SK-N-SH (cell line): ENCODE measurements around the gene GHR. TPM values are rescaled to one million over a fixed set of nuclear protein-coding genes. Genes with fewer than 3 reads are reported as not detected.

ENCODE experiments used
- CTCF ChIA-PET: fragments of 300-600, 350-600 bp; formaldehyde crosslinking; extraction: SDS; loops from one replicate; lab custom pipeline; 2021; lab: Yijun Ruan, JAX
- POLR2A ChIA-PET: fragments of 350-600 bp; sonication (Branson Sonifier 250); formaldehyde crosslinking; extraction: SDS; loops from one replicate; lab custom pipeline; 2020; ENCODE audit warnings: antibody characterized with exemption, inconsistent platforms; lab: Yijun Ruan, JAX
- DNase-seq: peaks from one replicate; pipeline ENCODE4 v3.0.0; 2012
- H2AFZ ChIP-seq: fragments of 200-600 bp; sonication (generic); 2 replicates; pipeline ENCODE4 v1.8.1; 2016; ENCODE audit warnings: antibody characterized with exemption, mild to moderate bottlenecking, low read depth
- H3F3A ChIP-seq: fragments of 200-600 bp; sonication (generic); replicated peaks from 2 replicates; pipeline ENCODE3; 2016; ENCODE audit warnings: antibody characterized with exemption, mild to moderate bottlenecking; ENCODE audit not compliant: insufficient read depth
- H3K27ac ChIP-seq, 2 experiments: fragments of 200-500 bp in 1 of 2; fragments of 200-600 bp in 1 of 2; sonication (Bioruptor generic) in 1 of 2; sonication (generic), shearing (Covaris generic) in 1 of 2; 2 replicates each; pipeline versions ENCODE4 v1.5.1 to v1.6.1; 2014 to 2016; ENCODE audit warnings: low read depth in 2 of 2, inconsistent platforms in 1 of 2, low read length in 1 of 2, mild to moderate bottlenecking in 1 of 2, mixed read lengths in 1 of 2
- H3K27me3 ChIP-seq: fragments of 200-600 bp; sonication (generic), shearing (Covaris generic); 2 replicates; pipeline ENCODE4 v1.6.1; 2016; ENCODE audit warnings: mixed run types; ENCODE audit not compliant: insufficient read depth
- H3K36me3 ChIP-seq, 2 experiments: fragments of 200-500 bp in 1 of 2; fragments of 200-600 bp in 1 of 2; sonication (Bioruptor generic) in 1 of 2; sonication (generic) in 1 of 2; replicated peaks in 1 of 2; 2 replicates each; pipeline versions ENCODE3 to v1.5.1; 2014 to 2016; ENCODE audit warnings: low read length in 1 of 2, mild to moderate bottlenecking in 1 of 2; ENCODE audit not compliant: insufficient read depth in 2 of 2, control insufficient read depth in 1 of 2
- H3K4me1 ChIP-seq, 2 experiments: fragments of 200-500 bp in 1 of 2; fragments of 200-600 bp in 1 of 2; sonication (Bioruptor generic) in 1 of 2; sonication (generic), shearing (Covaris generic) in 1 of 2; 2 replicates each; pipeline versions ENCODE4 v1.5.1 to v1.6.1; 2014 to 2016; ENCODE audit warnings: low read depth in 1 of 2, low read length in 1 of 2, mixed run types in 1 of 2; ENCODE audit not compliant: insufficient read depth in 2 of 2, control insufficient read depth in 1 of 2
- H3K4me2 ChIP-seq: fragments of 200-600 bp; sonication (generic), shearing (Covaris generic); 2 replicates; pipeline ENCODE4 v1.6.1; 2017; ENCODE audit warnings: mixed run types
- H3K4me3 ChIP-seq, 2 experiments: fragments of 200-500 bp in 1 of 2; fragments of 200-600 bp in 1 of 2; sonication (Bioruptor generic) in 1 of 2; sonication (generic), shearing (Covaris generic) in 1 of 2; 2 replicates each; pipeline versions ENCODE4 v1.5.1 to v1.8.1; 2014 to 2016; ENCODE audit warnings: low read depth in 2 of 2, inconsistent platforms in 1 of 2, low read length in 1 of 2, mild to moderate bottlenecking in 1 of 2, mixed read lengths in 1 of 2, moderate library complexity in 1 of 2
- H3K79me2 ChIP-seq: fragments of 200-600 bp; sonication (generic); 2 replicates; pipeline ENCODE4 v1.8.1; 2017; ENCODE audit warnings: mild to moderate bottlenecking; ENCODE audit not compliant: insufficient read depth
- H3K9ac ChIP-seq: fragments of 200-600 bp; sonication (generic); 2 replicates; pipeline ENCODE4 v1.6.1; 2017; ENCODE audit warnings: mixed run types
- H3K9me2 ChIP-seq: fragments of 200-600 bp; sonication (generic); 2 replicates; pipeline ENCODE4 v1.6.1; 2017; ENCODE audit warnings: mixed run types
- H3K9me3 ChIP-seq: fragments of 200-600 bp; sonication (generic); 2 replicates; pipeline ENCODE4 v1.6.1; 2017; ENCODE audit warnings: mixed run types, mild to moderate bottlenecking, moderate library complexity
- H4K20me1 ChIP-seq: fragments of 200-600 bp; sonication (generic); 2 replicates; pipeline ENCODE4 v1.6.1; 2017; ENCODE audit warnings: mild to moderate bottlenecking, mixed run types; ENCODE audit not compliant: insufficient read depth
- ELF1 ChIP-seq: IDR thresholded peaks from 2 replicates; pipeline ENCODE4 v1.4.0; 2012
- EP300 ChIP-seq, 2 experiments: IDR thresholded peaks; 2 replicates each; pipeline versions ENCODE4 v1.4.0 to v1.6.1; 2012; ENCODE audit warnings: borderline replicate concordance in 1 of 2, low read depth in 1 of 2, low read length in 1 of 2
- EZH2phosphoT487 ChIP-seq: fragments of 200-600 bp; sonication (generic); IDR thresholded peaks from 2 replicates; pipeline ENCODE4 v1.6.1; 2017; ENCODE audit warnings: low read depth, mixed run types, mild to moderate bottlenecking, antibody characterized with exemption, moderate library complexity, borderline replicate concordance
- FOXJ3 ChIP-seq: sonication (generic); formaldehyde crosslinking; IDR thresholded peaks from 2 replicates; pipeline ENCODE4 v1.5.1; 2020; ENCODE audit warnings: mild to moderate bottlenecking, missing genetic modification reagents
- GABPA ChIP-seq: IDR thresholded peaks from 2 replicates; pipeline ENCODE4 v1.4.0; 2012; ENCODE audit warnings: low read depth, mild to moderate bottlenecking
- GATA2 ChIP-seq: sonication (generic); formaldehyde crosslinking; IDR thresholded peaks from 2 replicates; pipeline ENCODE4 v1.5.0; 2020; ENCODE audit warnings: mild to moderate bottlenecking, missing genetic modification reagents
- MEF2A ChIP-seq: IDR thresholded peaks from 2 replicates; pipeline ENCODE4 v1.4.0; 2012; ENCODE audit warnings: low read depth, borderline replicate concordance
- RFX5 ChIP-seq: IDR thresholded peaks from 2 replicates; pipeline ENCODE4 v1.6.1; 2012; ENCODE audit warnings: mild to moderate bottlenecking, improper control_type of control experiment, low read length
- RXRA ChIP-seq: IDR thresholded peaks from 2 replicates; pipeline ENCODE4 v1.4.0; 2012; ENCODE audit warnings: low read depth, mild to moderate bottlenecking, borderline replicate concordance
- SIN3A ChIP-seq: IDR thresholded peaks from 2 replicates; pipeline ENCODE4 v1.6.1; 2012; ENCODE audit warnings: low read depth, mild to moderate bottlenecking, low read length, moderate library complexity, borderline replicate concordance
- TEAD4 ChIP-seq: IDR thresholded peaks from 2 replicates; pipeline ENCODE4 v1.4.0; 2012; ENCODE audit warnings: mild to moderate bottlenecking, borderline replicate concordance; ENCODE audit not compliant: insufficient read depth
- ZBTB33 ChIP-seq: IDR thresholded peaks from 2 replicates; pipeline ENCODE4 v1.4.0; 2012; ENCODE audit warnings: low read depth, borderline replicate concordance
- WGBS: methylation state at CpG from one replicate; pipeline ENCODE4 v1.1.6; 2017; ENCODE audit warnings: low lambda C conversion rate; 5-methylcytosine and 5-hydroxymethylcytosine counted together
- polyA plus RNA-seq, 3 experiments: library from polyadenylated mRNA; depleted of rRNA; stranded (reverse); fragments of >200 nt; gene quantifications; 2 replicates each; pipeline ENCODE4 v1.2.3, GENCODE V29; 2012
- TF ChIP-seq, protein P1 (sequence below): IDR thresholded peaks from 2 replicates; pipeline ENCODE4 v1.6.1; 2012; ENCODE audit warnings: mild to moderate bottlenecking, low read depth, low read length, moderate library complexity
- TF ChIP-seq, protein P2 (sequence below): IDR thresholded peaks from 2 replicates; pipeline ENCODE4 v1.4.0; 2012; ENCODE audit warnings: low read depth, borderline replicate concordance

The GHR gene
- polyA plus RNA-seq, 1 of the 3 experiments (the other 2 are of a cell fraction), result 0.03 TPM

DNA sequence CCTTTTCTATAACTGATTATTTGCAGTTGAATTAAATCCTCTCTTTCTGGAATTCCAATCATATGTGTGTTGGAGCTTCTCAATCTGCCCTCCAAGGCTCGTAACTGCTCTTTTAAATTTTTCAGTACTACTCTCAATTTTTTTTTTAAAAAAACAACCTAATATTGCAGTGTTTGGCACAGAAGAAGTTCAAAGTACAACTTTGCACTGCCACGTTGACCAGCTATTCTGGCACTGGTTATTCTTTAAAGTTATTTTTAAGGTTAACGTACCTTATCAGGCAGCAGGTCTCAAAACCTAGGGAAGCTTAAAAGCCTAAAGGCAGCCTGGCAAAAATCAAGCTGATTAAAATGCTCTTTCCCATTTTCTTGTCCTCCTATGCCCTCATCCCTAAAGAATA is 120.5 kb downstream of the GHR start:
- DNase-seq, result no peak
- no peak for TF ChIP-seq GATA2 (CRISPR knock-in tag)
- TF ChIP-seq SIN3A, result no peak
- TF ChIP-seq FOXJ3, result no peak
- TF ChIP-seq, protein P1, sequence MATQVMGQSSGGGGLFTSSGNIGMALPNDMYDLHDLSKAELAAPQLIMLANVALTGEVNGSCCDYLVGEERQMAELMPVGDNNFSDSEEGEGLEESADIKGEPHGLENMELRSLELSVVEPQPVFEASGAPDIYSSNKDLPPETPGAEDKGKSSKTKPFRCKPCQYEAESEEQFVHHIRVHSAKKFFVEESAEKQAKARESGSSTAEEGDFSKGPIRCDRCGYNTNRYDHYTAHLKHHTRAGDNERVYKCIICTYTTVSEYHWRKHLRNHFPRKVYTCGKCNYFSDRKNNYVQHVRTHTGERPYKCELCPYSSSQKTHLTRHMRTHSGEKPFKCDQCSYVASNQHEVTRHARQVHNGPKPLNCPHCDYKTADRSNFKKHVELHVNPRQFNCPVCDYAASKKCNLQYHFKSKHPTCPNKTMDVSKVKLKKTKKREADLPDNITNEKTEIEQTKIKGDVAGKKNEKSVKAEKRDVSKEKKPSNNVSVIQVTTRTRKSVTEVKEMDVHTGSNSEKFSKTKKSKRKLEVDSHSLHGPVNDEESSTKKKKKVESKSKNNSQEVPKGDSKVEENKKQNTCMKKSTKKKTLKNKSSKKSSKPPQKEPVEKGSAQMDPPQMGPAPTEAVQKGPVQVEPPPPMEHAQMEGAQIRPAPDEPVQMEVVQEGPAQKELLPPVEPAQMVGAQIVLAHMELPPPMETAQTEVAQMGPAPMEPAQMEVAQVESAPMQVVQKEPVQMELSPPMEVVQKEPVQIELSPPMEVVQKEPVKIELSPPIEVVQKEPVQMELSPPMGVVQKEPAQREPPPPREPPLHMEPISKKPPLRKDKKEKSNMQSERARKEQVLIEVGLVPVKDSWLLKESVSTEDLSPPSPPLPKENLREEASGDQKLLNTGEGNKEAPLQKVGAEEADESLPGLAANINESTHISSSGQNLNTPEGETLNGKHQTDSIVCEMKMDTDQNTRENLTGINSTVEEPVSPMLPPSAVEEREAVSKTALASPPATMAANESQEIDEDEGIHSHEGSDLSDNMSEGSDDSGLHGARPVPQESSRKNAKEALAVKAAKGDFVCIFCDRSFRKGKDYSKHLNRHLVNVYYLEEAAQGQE, result no peak
- no peak for TF ChIP-seq EZH2phosphoT487
- TF ChIP-seq TEAD4, result no peak
- no peak for TF ChIP-seq RXRA
- no peak for TF ChIP-seq MEF2A
- ChIA-PET CTCF (no interaction called here), POLR2A (no interaction called here)
- H3K4me2 ChIP-seq, result no peak overlapping the region
- no peak overlapping the region for H2AFZ ChIP-seq
- H3K4me1 ChIP-seq, result no peaks in the 10 kb centered on the region
- no peaks in the 10 kb centered on the region for H3K79me2 ChIP-seq
- H3K9me2 ChIP-seq, result no peaks in the 10 kb centered on the region
- no peaks in the 10 kb centered on the region for H3K9me3 ChIP-seq
- H3K9ac ChIP-seq, result no peak overlapping the region
- H3K4me3 ChIP-seq, result no peak overlapping the region
- H3K36me3 ChIP-seq, result no peaks in the 10 kb centered on the region
- no peak overlapping the region for H3K27ac ChIP-seq
- 0% methylated on average over 3 of the region's 3 CpGs for WGBS
- H3K27me3 ChIP-seq, result no peaks in the 10 kb centered on the region
- H4K20me1 ChIP-seq, result no peaks in the 10 kb centered on the region
- no peaks in the 10 kb centered on the region for H3F3A ChIP-seq

GRCh38 chr5:42545038-42545437 is 121.8 kb downstream of the GHR start:
- 6% methylated on average over 3 of the region's 3 CpGs for WGBS
- ChIA-PET POLR2A (no interaction called here), CTCF (no interaction called here)
- no peaks in the 10 kb centered on the region for H3K79me2 ChIP-seq
- H4K20me1 ChIP-seq, result no peaks in the 10 kb centered on the region
- H3K27ac ChIP-seq, result no peak overlapping the region
- no peaks in the 10 kb centered on the region for H3K9me2 ChIP-seq
- H3K4me1 ChIP-seq, result no peaks in the 10 kb centered on the region
- no peak overlapping the region for H3K4me3 ChIP-seq
- no peaks in the 10 kb centered on the region for H3K36me3 ChIP-seq
- no peaks in the 10 kb centered on the region for H3K9me3 ChIP-seq
- TF ChIP-seq ZBTB33, result no peak
- TF ChIP-seq EP300 (IDR thresholded peaks at IDR 0.05; ENCODE audit: borderline replicate concordance in 1 of 2, low read depth in 1 of 2, low read length in 1 of 2), result no peak
- TF ChIP-seq TEAD4, result no peak
- TF ChIP-seq, protein P2, sequence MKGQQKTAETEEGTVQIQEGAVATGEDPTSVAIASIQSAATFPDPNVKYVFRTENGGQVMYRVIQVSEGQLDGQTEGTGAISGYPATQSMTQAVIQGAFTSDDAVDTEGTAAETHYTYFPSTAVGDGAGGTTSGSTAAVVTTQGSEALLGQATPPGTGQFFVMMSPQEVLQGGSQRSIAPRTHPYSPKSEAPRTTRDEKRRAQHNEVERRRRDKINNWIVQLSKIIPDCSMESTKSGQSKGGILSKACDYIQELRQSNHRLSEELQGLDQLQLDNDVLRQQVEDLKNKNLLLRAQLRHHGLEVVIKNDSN, result no peak
- TF ChIP-seq GABPA, result no peak
- TF ChIP-seq, protein P1, result no peak
- TF ChIP-seq FOXJ3, result no peak
- no peak for TF ChIP-seq GATA2 (CRISPR knock-in tag)
- TF ChIP-seq ELF1, result no peak
- TF ChIP-seq RXRA, result no peak
- TF ChIP-seq RFX5, result no peak
- no peak for DNase-seq
- no peaks in the 10 kb centered on the region for H3F3A ChIP-seq
- no peaks in the 10 kb centered on the region for H3K27me3 ChIP-seq
- no peak overlapping the region for H3K4me2 ChIP-seq
- H2AFZ ChIP-seq, result no peak overlapping the region
- H3K9ac ChIP-seq, result no peak overlapping the region
